Esophagus squamous epithelium (tissue), 5 donors: ENCODE measurements around the gene SLC46A3. TPM values are rescaled to one million over a fixed set of nuclear protein-coding genes. Genes with fewer than 3 reads are reported as not detected.

Experiments
- DNase-seq: peaks from one replicate; lab custom pipeline; 2025; lab: John Stamatoyannopoulos, UW
- H3K27ac ChIP-seq, 4 donors: fragments of 200-600 bp; sonication (generic); one replicate each; pipeline ENCODE4 v1.5.1; 2016 to 2019; ENCODE audit warnings: mild to moderate bottlenecking in 1 of 4
- H3K27me3 ChIP-seq, 4 donors: fragments of 200-600 bp; sonication (generic); 1 replicate in 3 of 4; 2 replicates in 1 of 4; pipeline versions ENCODE4 v1.5.1 to v1.6.0; 2017 to 2021; ENCODE audit warnings: antibody characterized with exemption in 1 of 4
- H3K36me3 ChIP-seq, 3 donors: fragments of 200-600 bp; sonication (generic); one replicate each; pipeline ENCODE4 v1.5.1; 2016 to 2019
- H3K4me1 ChIP-seq, 3 donors: fragments of 200-600 bp; sonication (generic); one replicate each; pipeline ENCODE4 v1.5.1; 2017 to 2019
- H3K4me3 ChIP-seq, 4 donors: fragments of 200-600 bp; sonication (generic); 1 replicate in 3 of 4; 2 replicates in 1 of 4; pipeline ENCODE4 v1.5.1; 2016 to 2019; ENCODE audit warnings: mild to moderate bottlenecking in 2 of 4, moderate library complexity in 1 of 4
- H3K9me3 ChIP-seq, 3 donors: fragments of 200-600 bp; sonication (generic); one replicate each; pipeline ENCODE4 v1.5.1; 2016 to 2019
- CTCF ChIP-seq, 6 experiments: fragments of 450-650 bp in 4 of 6; fragments of 200-600 bp in 2 of 6; sonication (generic) in 2 of 6; IDR thresholded peaks; one replicate each; pipeline ENCODE4 v1.5.1; 2016 to 2019; ENCODE audit warnings: antibody characterized with exemption in 6 of 6, mild to moderate bottlenecking in 4 of 6, moderate library complexity in 4 of 6
- POLR2A ChIP-seq, 4 donors: fragments of 450-650 bp; IDR thresholded peaks; one replicate each; pipeline ENCODE4 v1.6.1; 2017; ENCODE audit warnings: antibody characterized with exemption in 4 of 4, mild to moderate bottlenecking in 4 of 4, moderate library complexity in 3 of 4
- WGBS, 2 donors: methylation state at CpG; one replicate each; pipeline ENCODE4 v1.1.5; 2018; 5-methylcytosine and 5-hydroxymethylcytosine counted together
- intact Hi-C: fragments of 100-400 bp; cut with DNase I; formaldehyde crosslinking; loops from one replicate; pipeline ENCODE4 v1.15.0; 2022
- total RNA-seq, 4 donors: library from RNA; depleted of rRNA; stranded (reverse); fragments of >200 nt; gene quantifications; one replicate each; pipeline ENCODE4 v1.1.0, GENCODE V29; 2016
- donor health status: DM: yes; HTN: yes; CAD: no.

Gene SLC46A3
- total RNA-seq, 4 donors from 2014 or later = 0.99 to 8.0 (median 3.1) TPM

GRCh38 chr13:28658796-28659620 lies 59.8 kb downstream of the SLC46A3 start, which contains the start of gene POMP:
Gene POMP, plus strand, starts transcription at chr13:28659130. Its CDS starts 55 bp downstream, at chr13:28659185.
- H3K4me1 ChIP-seq = peaks cover 19 to 56% (median 23%) of the 10 kb centered on the region in 3 donors
- no peaks in the 10 kb centered on the region for H3K27me3 ChIP-seq
- no peaks in the 10 kb centered on the region for H3K9me3 ChIP-seq
- DNase-seq = peak; percentile 43
- H3K27ac ChIP-seq = peak within 1 kb of the TSS; percentile 91 to 98 (median 94)
- peaks cover 6 to 25% (median 16%) of the 10 kb centered on the region in 3 donors for H3K36me3 ChIP-seq
- H3K4me3 ChIP-seq = peak within 1 kb of the TSS; percentile 76 to 99 (median 86)
- intact Hi-C loops = no loop called here
- WGBS, 2 donors = 1% methylated on average over 14 to 16 of the region's 64 CpGs
- TF ChIP-seq CTCF (IDR thresholded peaks at IDR 0.05) = peak in 2 of 6 experiments; percentile 14 to 21
- TF ChIP-seq POLR2A (IDR thresholded peaks at IDR 0.05) = peak in 3 of 4 donors; percentile 90 to 97 (median 94)

GRCh38 chr13:28658539-28658795 lies 60.3 kb downstream of the SLC46A3 start:
- no peak for DNase-seq
- no peaks in the 10 kb centered on the region for H3K27me3 ChIP-seq
- intact Hi-C loops = no loop called here
- H3K36me3 ChIP-seq = peaks cover 4 to 20% (median 16%) of the 10 kb centered on the region in 3 donors
- WGBS, 2 donors = 0 to 1% methylated on average over 8 of the region's 8 CpGs
- peak overlapping the region; percentile 91 to 98 (median 94) for H3K27ac ChIP-seq
- TF ChIP-seq CTCF (IDR thresholded peaks at IDR 0.05) (no peak), POLR2A (IDR thresholded peaks at IDR 0.05) (no peak)
- H3K4me3 ChIP-seq = peak overlapping the region; percentile 76 to 99 (median 86)
- H3K9me3 ChIP-seq = no peaks in the 10 kb centered on the region
- peaks cover 19 to 56% (median 23%) of the 10 kb centered on the region in 3 donors for H3K4me1 ChIP-seq

- TF ChIP-seq POLR2A (IDR thresholded peaks at IDR 0.05) (no peak), CTCF (IDR thresholded peaks at IDR 0.05) (peak in 1 of 6 experiments; percentile 7)
Measured at GRCh38 chr13:28657784-28658538, 60.8 kb downstream of the SLC46A3 start.

GRCh38 chr13:28655561-28655960 lies 63.2 kb downstream of the SLC46A3 start:
- Histone ChIP-seq H3K4me1 (peaks cover 15 to 40% (median 18%) of the 10 kb centered on the region in 3 donors), H3K27me3 (no peaks in the 10 kb centered on the region), H3K36me3 (no peaks in the 10 kb centered on the region), H3K4me3 (no peak overlapping the region), H3K9me3 (no peaks in the 10 kb centered on the region), H3K27ac (no peak overlapping the region)
- TF ChIP-seq POLR2A (IDR thresholded peaks at IDR 0.05) (no peak), CTCF (IDR thresholded peaks at IDR 0.05) (no peak)
- DNase-seq = no peak
- 66 to 67% methylated on average over 3 of the region's 3 CpGs for WGBS, 2 donors
- intact Hi-C loops = no loop called here

More at GRCh38 chr13:28657784-28658538, 60.8 kb downstream of the SLC46A3 start:
- H3K27me3 ChIP-seq = no peaks in the 10 kb centered on the region
- no peak for DNase-seq
- intact Hi-C loops = no loop called here
- peaks cover 19 to 56% (median 23%) of the 10 kb centered on the region in 3 donors for H3K4me1 ChIP-seq
- H3K4me3 ChIP-seq = peak overlapping the region; percentile 76 to 99 (median 86)
- no peaks in the 10 kb centered on the region for H3K9me3 ChIP-seq
- peaks cover 0 to 15% (median 11%) of the 10 kb centered on the region in 3 donors for H3K36me3 ChIP-seq
- H3K27ac ChIP-seq = peak overlapping the region; percentile 91 to 98 (median 94)
- 36 to 37% methylated on average over 12 of the region's 12 CpGs for WGBS, 2 donors
